Keratinocyte (primary cell): ENCODE results near the gene ALDH1L1.

Source experiments
- EZH2 ChIP-seq: IDR thresholded peaks from one replicate; pipeline ENCODE4 v1.6.1; 2012; ENCODE audit warnings: inconsistent platforms, mild to moderate bottlenecking, low read length, moderate library complexity
- TF ChIP-seq, protein P1 (sequence below), 3 experiments: IDR thresholded peaks in 1 of 3; conservative IDR thresholded peaks in 1 of 3; optimal IDR thresholded peaks in 1 of 3; 2 replicates in 2 of 3; 3 replicates in 1 of 3; pipeline versions ENCODE3 to v1.5.1; 2011; ENCODE audit warnings: low read length in 3 of 3, mild to moderate bottlenecking in 3 of 3, moderate library complexity in 2 of 3, control low read depth in 1 of 3, inconsistent platforms in 1 of 3; ENCODE audit not compliant: insufficient read depth in 2 of 3; ENCODE audit errors: extremely low read depth in 1 of 3

DNA sequence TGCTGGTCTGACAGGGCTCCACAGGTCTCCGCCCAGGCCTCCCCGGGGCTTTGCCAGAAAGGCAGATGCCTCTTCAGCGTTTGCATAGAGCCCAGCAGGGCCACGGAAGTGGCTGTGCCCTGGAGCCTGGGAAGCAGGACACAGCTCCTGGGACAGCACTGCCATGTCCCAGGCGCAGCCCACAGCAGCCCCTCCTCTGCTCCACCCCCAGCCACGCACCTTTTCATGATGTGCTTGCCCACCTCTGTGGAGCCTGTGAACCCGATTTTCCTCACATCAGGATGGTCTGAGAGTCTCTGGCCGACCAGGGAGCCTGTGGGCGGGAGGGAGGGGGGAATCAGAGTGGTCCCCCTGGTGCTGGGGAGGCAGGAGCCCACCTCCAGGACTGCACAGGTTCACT, 62.6 kb downstream of the ALDH1L1 start:
- TF ChIP-seq, protein P1, sequence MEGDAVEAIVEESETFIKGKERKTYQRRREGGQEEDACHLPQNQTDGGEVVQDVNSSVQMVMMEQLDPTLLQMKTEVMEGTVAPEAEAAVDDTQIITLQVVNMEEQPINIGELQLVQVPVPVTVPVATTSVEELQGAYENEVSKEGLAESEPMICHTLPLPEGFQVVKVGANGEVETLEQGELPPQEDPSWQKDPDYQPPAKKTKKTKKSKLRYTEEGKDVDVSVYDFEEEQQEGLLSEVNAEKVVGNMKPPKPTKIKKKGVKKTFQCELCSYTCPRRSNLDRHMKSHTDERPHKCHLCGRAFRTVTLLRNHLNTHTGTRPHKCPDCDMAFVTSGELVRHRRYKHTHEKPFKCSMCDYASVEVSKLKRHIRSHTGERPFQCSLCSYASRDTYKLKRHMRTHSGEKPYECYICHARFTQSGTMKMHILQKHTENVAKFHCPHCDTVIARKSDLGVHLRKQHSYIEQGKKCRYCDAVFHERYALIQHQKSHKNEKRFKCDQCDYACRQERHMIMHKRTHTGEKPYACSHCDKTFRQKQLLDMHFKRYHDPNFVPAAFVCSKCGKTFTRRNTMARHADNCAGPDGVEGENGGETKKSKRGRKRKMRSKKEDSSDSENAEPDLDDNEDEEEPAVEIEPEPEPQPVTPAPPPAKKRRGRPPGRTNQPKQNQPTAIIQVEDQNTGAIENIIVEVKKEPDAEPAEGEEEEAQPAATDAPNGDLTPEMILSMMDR (optimal IDR thresholded peaks at IDR 0.05 in 1 of 3, IDR thresholded peaks at IDR 0.05 in 1 of 3, conservative IDR thresholded peaks at IDR 0.05 in 1 of 3; ENCODE audit: extremely low read depth in 1 of 3, insufficient read depth in 2 of 3, low read length in 3 of 3) = no peak
- TF ChIP-seq EZH2 = no peak
